HG03280 (cell line): ENCODE data around the gene KRT85.
"Not testable (repeated sequence)": the region's sequence is repeated elsewhere in the genome, so short reads cannot be mapped to it uniquely, and the experiment has no call there.

Experiments
- ATAC-seq: cut with Tn5 transposase; IDR thresholded peaks from one replicate; pipeline ENCODE4 v1.9.1; 2021; ENCODE audit warnings: mild to moderate bottlenecking, moderate library complexity; ENCODE audit not compliant: unreplicated experiment

The KRT85 gene

GRCh38 chr12:52350786-52351185 is 16.5 kb downstream of the KRT85 start:
- no peak for ATAC-seq

- ATAC-seq: no peak
These were observed 17.2 kb downstream of the KRT85 start for GRCh38 chr12:52350021-52350620.

GRCh38 chr12:52349196-52349595 is 18.1 kb downstream of the KRT85 start:
- no peak for ATAC-seq

- no peak for ATAC-seq
These were observed 19.4 kb downstream of the KRT85 start for GRCh38 chr12:52347551-52348510.

- no peak for ATAC-seq
These were observed 20.3 kb downstream of the KRT85 start for GRCh38 chr12:52347016-52347415.

GRCh38 chr12:52346593-52346992 is 20.7 kb downstream of the KRT85 start:
- ATAC-seq: no peak

- not testable (repeated sequence) for ATAC-seq
These were observed 22.2 kb downstream of the KRT85 start for GRCh38 chr12:52345041-52345440.

- no peak for ATAC-seq
These were observed 23.2 kb downstream of the KRT85 start for GRCh38 chr12:52344111-52344510.

- no peak for ATAC-seq
These were observed 23.7 kb downstream of the KRT85 start for GRCh38 chr12:52343550-52343949.

- no peak for ATAC-seq
These were observed 24.3 kb downstream of the KRT85 start for GRCh38 chr12:52342781-52343490.

- no peak for ATAC-seq
These were observed 26.2 kb downstream of the KRT85 start for GRCh38 chr12:52341066-52341580.

- ATAC-seq: no peak
These were observed 28.9 kb downstream of the KRT85 start for GRCh38 chr12:52338241-52338960.

- ATAC-seq: no peak
These were observed 30.2 kb downstream of the KRT85 start for GRCh38 chr12:52337054-52337453.

GRCh38 chr12:52336641-52337040 is 30.6 kb downstream of the KRT85 start:
- no peak for ATAC-seq

- no peak for ATAC-seq
These were observed 31.6 kb downstream of the KRT85 start for GRCh38 chr12:52335598-52336262.

GRCh38 chr12:52334185-52334584 is 33.1 kb downstream of the KRT85 start:
- no peak for ATAC-seq

GRCh38 chr12:52333321-52333720 is 34.0 kb downstream of the KRT85 start:
- no peak for ATAC-seq

- no peak for ATAC-seq
These were observed 34.9 kb downstream of the KRT85 start for GRCh38 chr12:52332381-52332780.

- ATAC-seq: no peak
These were observed 35.4 kb downstream of the KRT85 start for GRCh38 chr12:52331833-52332232.

- ATAC-seq: no peak
These were observed 36.2 kb downstream of the KRT85 start for GRCh38 chr12:52331039-52331438.
